Stimulated activated CD8-positive, alpha-beta memory T cell treated with anti-CD3 and anti-CD28 coated beads, Interleukin-15, amount 100 ng/mL, for 48 hours (primary cell): ENCODE measurements around the gene TMEM97.

ENCODE experiments used
- DNase-seq, 2 donors: peaks; one replicate each; pipeline ENCODE4 v3.0.0-alpha.2; 2020; ENCODE audit warnings: low read depth in 2 of 2

The TMEM97 gene

DNA sequence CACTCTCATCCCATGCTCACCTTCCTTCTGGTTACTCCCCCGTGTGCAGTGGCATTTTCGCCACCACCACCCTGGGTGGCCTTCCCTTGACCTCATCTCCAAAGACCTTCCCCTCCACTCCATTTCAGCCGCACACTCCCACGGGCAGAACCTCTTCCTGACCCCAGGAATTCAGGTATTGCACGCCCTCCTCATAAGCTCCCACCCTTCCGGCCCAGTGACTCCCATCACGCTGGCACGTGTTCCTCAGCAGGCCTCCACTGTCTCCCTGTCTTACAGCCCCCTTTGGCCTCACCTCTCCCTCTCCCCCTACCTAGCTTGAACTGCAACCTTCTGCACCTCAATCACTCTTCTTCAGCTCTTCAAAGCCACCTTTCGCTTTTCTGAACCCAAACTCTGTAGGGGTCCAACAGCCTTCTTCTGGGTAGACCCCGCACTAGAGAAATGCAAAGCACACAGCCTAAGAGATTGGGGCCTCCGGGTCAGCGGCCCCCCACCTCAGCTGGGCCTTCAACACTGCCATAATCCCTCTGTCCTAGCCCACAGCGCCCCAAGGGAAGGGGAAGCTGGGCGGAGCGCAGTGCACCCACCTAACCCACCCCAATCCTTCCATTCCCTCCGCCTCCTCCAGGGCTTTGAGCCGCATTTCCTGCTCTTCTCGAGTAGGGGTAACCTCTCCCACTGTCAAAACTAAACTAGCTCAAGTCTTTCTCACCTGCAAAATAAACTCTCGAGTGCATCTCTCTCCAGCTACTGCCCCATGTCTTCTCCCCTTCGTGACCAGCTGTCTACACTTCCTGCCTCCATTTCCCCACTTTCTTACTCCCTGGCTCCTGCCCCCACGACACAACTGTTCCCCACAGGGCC is 1.7 kb upstream of the TMEM97 start:
- DNase-seq: no peak

DNA sequence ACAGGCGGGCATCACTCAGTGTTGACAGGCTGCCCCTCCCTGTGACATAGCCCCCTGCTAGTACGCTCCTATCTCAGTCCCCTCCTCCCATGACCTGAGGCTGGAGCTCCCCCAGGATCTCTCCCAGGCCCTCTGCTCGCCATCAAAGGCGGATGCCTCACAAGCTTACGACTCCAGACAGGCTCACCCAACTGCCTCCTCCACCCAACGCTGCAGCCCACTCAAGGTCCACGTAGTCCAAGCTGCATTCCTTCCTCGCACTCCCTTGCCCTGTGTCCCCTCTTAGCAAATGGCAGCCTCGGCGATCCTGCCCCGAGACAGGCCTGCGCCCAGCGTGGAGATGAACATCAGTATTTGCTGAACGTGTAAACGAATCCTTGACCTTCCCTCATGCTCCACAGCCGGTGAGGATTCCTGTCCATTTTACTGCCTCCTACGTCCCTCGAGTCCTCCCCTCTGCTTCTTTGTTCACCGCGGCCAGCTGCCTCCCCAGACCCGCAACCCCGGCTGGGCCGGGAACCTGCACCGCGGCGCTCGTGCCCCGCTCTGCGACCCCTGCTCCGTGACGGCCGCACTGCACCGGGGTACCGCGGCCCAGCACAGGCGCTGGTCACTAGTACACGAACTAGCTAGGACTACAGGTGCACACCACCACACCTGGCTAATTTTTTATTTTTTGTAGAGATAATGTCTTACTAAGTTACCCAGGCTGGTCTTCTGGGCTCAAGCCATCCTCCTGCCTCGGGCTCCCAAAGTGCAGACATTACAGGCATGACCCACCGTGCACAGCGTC is 838 bp upstream of the TMEM97 start:
- no peak for DNase-seq

DNA sequence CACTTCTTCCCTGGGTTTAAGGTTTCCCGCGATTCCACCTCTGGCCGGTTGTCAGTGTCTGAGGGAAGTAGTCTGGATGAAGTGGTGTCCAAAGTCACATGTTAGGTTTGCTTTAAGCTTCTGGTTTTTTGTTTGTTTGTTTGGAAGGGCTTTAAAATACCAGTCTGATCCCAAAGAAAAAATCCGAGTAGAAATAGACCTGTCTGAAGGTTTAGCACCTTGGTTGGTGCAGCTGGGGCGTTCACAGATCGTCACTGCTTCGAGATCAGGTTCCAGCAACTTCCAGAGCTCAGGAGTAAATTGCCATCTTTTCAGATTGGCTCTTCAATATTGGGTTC is 567 bp downstream of the TMEM97 start:
- DNase-seq: no peak

DNA sequence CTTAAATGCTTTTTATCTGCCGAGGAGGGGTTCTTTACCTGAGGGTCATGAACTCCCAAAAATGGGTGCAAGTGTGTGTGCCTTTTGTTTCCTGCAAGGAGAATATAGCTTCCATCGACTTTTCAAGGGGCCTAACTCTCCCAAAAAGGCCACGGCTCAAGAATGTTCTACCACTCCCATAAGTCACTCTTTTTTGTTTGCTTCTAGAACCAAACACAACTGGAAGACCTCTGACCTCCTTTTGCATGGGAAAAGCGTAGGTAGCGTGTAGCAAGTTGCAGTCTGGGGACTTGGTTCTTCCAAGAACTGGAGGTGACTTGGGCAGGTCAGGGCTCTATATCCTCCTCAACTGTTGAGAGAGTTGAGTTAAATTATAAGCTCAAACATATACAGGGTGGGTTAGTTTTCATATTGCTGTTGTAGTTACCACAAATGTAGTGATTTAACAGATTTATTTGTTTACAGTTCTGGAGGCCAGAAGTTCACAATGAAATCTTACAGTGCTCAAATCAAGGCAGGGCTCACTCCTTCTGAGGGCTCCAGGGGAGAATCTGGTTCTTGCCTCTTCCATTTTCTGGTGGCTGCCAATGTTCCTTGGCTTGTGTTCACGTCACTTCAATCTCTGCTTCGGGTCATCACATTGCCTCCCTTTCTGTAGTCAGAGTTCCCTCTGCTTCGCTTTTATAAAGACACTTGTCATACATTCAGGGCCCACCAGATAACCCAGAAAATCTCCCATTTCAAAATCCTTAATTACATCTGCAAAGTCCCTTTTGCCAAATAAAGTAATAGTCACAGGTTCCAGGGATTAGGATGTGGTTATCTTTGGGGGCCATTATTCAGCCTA is 1.4 kb downstream of the TMEM97 start:
- DNase-seq: no peak

DNA sequence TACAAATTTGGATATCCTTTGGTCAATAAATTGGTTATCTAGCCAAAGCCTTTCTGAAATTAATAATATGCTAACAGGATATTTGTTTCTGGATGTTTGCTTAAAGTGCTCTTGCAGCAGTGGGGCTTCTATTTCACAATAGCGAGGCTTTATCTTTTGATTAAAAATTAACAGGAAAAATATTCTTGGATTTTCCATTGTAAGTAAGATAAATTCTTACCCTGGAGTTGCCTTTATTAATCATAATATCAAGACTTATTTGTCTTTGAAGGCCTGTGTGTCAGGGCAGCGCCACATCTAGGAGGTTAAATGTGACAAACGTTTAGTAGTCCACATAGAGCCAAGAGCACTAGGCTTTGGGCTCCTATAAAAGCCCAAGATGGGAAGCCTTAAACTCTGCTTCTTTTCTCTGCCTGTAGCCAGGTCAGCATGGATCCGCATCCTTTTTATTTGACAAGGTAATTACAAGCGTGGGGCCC is 5.3 kb downstream of the TMEM97 start:
- no peak for DNase-seq

DNA sequence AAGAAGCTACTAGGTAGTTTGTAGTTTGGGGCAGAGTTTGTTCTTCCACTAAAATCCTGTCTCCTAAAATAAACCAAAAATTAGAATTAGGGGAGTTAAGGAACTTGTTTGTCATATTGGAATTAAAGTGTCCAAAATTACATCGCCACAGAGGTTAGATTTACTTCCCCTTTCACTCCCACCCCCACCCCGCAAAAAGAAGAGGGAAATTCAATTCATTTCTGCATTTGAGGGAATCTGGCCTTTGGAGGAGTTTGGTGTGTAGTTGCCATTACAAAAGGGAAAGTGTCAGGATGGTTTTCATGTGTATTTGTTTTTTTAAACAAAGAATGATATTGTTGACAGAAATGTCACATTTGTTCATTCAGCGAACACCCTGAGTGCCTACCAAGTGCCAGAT is 5.8 kb downstream of the TMEM97 start:
- DNase-seq: no peak

DNA sequence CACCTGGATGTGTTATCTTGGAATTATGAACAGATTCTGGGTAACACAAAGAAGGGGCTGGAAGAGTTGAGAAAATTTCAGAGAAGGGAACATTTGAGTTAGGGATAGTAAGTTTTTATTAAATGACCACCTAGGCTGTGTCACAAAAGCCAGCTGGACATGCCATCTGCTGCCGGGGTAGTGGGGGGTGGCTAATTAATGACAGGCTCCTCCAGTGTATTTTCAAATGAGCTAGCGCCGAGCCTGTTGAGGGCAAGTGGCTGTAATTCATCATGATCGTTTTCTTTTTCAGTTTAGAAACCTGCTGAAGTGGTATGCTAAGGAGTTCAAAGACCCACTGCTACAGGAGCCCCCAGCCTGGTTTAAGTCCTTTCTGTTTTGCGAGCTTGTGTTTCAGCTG is 6.2 kb downstream of the TMEM97 start:
- DNase-seq: no peak

DNA sequence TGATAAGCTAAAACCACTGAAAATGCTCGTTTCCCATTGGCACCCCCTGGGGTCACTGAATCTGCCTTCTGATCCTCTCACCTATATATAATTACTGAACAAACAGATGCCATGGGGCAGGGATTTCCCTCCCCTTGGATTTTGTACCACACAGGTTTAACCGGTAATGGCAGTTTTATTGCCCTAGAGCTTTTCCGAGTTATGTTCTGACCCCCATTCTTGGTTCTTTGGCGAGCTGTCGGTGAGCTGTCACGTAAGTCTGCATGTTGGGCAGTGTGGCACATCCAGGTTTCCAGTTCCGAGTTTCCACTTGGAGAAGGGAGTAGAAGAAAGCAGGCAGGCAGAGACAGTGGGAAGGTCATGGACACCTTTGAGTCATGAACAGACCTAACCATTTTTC is 7.1 kb downstream of the TMEM97 start:
- no peak for DNase-seq

DNA sequence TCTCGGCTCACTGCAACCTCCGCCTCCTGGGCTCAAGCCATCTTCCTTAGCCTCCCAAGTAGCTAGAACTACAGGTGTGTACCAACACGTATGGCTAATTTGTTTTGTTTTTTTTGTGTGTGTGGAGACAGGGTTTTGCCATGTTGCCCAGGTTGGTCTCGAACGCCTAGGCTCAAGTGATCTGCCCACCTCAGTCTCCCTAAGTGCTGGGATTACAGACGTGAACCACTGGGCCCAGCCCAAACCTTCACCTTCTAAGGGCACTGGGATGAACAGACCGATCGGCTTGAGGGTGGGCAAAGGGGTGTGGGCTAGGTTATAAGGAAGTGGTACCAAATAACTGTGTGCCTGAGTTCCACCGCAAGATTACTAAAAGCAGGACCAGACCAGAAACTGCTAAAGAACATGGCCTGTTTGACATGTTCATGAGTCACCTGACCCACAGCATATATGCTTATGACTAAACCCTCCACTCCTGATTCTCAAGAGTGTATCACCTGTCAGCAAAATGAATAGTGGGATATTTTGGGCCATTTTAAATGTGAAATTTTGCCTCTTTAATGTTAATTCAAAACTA is 8.1 kb downstream of the TMEM97 start:
- DNase-seq: no peak

DNA sequence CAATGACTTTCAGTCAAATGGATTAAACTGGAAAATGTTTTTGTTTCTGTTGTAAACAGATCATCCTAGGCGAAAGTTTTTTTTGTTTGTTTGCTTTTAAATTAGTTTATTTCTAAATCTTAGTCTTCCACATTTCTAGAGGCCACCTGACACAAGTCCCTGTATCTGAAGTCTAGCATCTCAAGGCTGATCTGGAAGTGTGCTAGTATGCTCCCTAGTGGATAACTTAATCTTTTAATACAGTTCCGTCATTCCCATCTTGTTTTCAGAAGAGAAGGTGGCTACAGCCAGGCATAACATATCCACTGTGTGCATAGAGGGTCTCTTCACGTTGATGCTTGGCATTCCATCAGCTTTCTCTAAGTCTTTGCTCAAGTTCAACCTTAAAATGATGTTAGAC is 8.7 kb downstream of the TMEM97 start:
- DNase-seq: no peak

DNA sequence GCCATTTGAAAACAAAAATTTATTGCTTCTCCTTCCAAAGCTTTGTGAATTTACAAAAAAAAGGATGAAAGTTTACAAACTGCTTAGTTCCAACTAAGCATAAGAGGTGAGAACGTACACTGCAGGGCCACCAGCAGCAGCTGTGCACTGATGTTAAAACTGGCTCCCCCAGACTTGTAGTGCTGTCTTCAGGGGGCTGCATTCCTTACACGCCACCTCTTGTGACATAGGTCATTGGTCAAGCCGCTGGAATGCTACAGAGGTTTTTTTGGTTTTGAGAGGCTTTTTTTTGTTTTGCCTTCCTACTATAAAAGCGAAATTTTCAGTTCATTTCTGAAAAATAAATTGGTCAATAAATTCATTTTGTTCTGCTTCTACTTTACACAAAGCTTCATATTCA is 9.3 kb downstream of the TMEM97 start:
- DNase-seq: no peak

DNA sequence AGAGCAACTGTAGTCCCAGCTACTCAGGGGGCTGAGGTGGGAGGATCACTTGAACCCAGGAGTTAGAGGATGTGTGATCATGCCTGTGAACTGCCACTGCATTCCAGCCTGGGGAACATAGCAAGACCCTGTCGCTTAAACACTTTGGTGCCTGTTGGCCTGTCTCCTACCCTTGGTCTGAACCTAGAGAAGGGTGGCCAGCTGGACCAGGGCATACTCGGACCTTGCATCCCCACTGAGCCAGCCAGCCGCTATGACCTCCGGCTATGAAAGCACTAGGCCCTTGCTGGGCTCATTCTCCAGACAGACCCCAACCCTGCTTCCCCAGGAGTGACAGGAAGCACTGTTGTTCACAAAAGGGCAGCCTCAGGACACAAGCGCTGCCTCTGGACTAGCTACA is 11.7 kb downstream of the TMEM97 start:
- DNase-seq: no peak

DNA sequence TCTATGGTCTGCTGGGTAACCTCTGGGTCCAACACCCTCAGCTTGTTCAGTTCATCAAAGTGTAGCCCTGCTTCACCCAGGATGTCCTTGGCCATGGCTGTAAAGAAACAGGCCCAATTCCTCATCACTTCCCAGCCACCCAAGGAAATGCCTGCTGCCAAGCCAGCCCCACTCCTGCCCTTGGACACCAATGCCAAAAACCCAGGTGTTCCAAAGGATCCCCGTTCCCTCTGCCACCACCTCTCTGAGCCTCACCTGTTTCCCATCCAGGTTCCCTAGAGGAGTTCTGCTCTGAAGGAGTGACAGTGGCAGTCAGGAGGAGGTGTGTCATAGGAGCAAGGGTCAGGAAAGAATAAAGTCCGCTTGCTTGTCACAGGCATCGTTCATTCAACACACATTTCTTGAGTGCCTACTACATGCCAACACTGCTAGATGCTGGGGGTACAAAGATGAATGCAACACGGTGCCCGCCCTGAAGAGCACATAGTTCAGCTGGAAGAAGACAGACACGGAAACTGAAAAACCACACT is 13.0 kb downstream of the TMEM97 start:
- DNase-seq: no peak

DNA sequence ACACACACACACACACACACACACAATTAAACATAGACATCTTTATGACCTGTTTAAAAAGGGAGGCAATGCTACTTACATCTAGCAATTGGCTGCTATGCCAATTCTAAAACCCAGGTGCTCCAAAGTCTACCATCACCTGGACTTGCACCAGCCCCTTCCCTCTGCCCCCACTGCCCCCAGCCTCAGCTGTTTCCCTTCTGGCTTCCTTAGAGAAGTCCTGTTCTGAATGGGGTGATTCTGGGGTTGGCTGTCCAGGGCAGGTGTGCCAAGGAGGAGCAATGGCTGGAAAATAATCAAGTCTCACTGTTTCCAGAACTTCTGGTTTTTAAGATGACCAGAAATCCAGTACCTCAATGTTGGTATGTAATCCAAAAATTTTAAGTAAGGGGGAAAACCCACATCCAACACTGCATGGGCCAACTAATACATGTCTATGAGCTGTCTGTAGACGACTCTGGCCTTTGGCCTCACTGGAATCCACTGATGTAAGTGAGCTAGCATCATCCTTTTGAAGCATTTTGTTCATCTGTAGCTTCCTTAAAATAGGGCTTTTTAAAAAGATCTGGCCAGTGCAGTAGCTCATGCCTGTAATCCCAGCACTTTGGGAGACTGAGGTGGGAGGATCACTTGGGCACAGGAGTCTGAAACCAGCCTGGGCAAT is 14.2 kb downstream of the TMEM97 start:
- no peak for DNase-seq

DNA sequence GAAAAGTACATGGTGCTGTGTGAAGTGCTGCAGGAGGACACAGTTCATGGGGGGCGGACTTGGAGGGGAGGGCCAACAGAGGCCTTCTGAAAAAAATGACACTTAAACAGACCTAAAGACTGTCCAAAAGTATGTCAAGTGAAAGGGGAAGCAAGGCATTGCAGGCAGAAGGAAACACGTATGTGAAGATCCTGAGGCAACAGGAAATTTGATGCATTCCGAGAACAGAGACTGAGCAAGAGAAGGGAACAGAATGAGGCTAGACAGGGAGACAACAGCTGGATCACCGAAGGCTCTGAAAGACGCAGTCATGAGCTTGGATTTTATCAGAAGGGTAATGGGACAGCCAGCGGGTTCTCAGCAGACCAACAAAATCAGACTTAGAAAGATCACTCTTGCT is 15.2 kb downstream of the TMEM97 start:
- DNase-seq: no peak

DNA sequence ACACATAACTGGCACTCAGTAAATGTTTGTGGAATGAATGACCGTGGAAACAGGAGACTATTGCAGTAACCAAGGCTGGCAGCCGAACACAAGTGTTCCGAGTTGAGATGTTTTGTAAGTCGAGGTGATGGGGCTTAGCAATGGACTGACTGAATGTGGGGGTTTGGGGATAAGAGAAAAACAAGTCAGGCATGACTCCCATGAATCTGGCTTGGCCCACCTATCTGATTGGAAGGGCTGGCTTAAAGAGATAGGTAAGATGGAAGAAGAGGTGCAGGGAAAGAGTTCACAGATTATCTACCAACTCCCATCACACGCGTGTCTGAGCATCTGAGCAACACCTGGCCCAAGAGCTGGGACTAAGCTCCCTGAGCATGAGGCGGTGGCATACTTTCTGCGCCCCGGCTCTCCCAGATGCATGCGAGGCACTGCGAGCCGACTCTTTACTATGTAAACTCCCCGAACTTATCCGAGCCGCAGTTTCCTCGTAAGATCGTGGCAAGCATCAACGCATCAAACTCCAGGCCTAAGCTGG is 15.7 kb downstream of the TMEM97 start:
- DNase-seq: no peak

DNA sequence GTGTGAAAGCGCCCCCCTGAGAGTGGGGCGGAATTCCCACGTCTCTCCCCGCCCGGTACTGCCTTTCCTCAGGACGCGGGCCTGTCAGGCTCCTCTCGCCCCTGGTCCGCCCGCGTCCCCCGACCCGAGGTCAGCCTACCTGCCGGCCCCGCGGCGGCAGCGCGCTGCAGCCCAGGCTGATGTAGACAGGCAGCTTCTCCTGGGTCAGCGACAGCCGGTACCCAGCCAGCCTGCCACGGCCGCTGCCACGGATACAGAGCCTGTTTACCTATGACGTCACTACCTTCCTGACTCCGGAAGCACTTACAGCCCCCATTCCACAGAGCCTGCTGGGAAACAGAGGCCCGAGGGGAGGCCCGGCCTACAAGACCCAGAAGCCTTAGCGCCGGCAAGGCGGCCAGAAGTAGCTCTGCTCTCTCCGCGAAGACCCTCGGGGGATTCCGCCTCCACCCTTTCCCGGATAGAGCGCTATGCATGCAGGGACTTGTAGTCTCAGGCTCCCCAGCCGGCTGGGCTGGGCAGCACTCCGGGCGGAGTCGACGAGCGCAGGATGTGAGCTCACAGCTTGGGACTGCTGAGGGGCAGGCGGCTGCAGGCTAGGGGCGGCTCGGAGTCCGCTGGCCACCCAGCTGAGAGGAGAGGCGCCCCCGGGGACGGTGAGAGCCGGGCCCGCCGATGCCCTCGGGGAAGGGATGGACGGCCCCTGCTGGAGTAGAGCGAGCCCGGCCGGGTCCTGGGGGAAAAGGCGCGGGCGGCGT is 16.4 kb downstream of the TMEM97 start, which contains the start of the genes IFT20 and TNFAIP1:
Gene IFT20 (minus strand): TSS at position 272 of the 758 bp plus-strand sequence. CDS start 3,487 bp downstream, outside the sequence.
Gene TNFAIP1 (plus strand): TSS at position 561 of the 758 bp plus-strand sequence. CDS start 3,761 bp downstream, outside the sequence.
- peak; percentile 97 to 99 for DNase-seq

DNA sequence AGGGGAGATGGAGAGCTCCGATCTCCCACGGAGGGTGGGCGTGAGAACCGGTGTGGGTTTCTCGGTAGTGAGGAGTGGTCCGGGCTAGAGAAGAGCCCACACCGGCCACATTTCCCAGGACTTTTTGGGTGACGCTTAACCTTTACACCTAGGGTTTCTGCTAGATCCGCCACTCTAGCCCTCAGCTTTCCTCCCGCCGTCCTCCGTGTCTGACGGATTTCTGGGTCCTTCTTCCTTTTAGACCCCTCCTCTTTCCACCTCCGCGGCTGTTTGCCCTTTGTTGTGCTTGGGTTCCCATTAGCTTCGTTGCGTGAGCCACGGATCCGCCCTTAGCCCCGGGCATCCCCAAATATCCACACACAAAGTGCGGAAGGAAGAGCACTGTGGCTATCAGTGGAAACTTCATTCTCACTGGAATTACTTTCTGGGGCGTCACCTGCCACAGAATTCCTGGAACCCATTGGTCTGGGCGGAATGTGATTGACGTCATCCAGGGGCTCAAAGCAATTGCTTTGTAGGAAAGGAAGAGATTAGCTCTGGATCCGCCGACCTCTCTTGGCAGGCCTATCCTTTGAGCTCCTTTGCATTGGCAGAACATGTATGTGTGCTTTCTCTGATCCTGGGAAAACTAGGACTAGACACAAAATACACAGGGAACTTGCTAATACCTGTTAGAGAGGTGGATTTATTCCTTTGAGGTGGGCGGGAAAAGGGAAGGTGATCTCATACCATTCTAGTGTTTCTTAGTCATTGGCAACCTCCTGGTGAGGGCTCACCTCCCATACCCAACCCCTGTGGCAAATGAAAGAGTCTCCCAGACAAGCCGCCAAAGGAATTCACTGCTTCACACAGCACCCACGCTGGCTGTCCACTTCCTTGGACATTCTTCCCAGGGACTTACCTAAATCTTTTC is 17.2 kb downstream of the TMEM97 start:
- DNase-seq: no peak
